HG02678 (cell line): ENCODE results near the gene HAO2.

Experiments
- ATAC-seq: cut with Tn5 transposase; IDR thresholded peaks from one replicate; pipeline ENCODE4 v1.9.1; 2021; ENCODE audit warnings: mild to moderate bottlenecking, moderate library complexity; ENCODE audit not compliant: unreplicated experiment

HAO2 gene

GRCh38 chr1:119430486-119430885 lies 61.9 kb downstream of the HAO2 start:
- ATAC-seq = no peak

DNA sequence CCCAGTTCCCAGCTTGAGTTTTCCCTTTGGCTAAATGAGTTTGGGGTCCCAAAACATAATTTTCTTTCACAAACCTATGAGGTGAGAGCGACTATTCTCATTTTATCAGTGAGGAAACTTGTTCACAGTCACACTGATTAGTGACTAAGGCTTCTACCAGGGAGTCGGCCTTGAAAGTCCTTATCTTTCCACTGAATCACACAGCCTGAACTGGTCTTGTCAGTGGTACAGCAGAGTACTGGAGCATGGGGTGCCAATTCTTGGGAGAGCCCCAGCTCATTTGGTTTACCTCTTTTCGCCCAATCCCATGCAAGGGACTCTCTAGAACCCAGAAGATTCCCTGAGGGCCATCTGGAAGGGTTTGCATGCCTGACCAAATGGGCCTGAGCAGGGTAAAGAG lies 63.3 kb downstream of the HAO2 start:
- ATAC-seq = no peak

DNA sequence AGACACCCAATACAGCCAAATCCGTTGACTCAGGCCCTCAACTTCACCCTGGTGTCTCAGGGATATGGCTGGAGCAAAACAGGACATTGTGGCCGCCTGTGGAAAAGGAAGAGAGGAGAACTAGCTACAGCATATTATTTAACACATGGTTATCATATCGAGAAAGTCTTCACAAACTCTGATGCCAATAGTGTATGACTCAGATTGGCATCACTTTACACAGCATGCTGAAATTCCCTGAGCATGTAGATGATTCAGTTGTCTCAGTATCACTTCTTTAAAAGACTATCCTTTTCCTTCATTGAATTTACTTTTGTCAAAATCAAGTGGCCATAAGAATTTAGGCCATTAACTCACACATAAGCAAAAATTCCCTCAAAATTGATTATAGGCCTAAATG lies 66.5 kb downstream of the HAO2 start:
- no peak for ATAC-seq

- ATAC-seq = no peak
Observed at GRCh38 chr1:119438761-119439160, 70.2 kb downstream of the HAO2 start.

DNA sequence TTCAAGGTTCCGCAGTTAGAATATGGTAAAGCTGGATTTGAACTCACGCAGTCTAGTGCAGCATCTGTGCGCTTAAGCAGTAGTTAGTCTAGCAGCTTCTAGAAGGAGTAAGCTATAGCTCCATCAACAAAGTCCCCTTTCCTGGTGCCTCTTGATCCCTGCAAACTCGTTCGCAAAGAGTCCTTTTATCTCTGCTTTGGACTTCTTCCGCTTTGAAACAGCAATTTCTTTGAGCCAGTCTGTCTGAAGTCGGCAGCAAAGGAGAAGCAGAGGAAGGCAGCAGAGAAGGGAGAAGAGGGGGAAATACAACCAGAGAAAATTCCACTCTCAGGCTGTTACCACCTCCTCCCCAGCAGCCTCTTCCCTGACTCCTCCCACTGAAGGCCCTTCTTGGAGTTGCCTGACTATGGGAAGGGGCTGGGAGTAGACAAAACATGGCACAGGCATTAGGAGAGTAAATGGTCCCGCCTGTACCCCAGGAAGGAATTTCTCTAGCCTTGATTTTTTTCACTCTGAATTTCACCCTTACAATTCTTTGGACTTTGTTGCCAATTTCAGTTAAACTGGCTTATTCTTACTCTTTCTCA lies 72.2 kb downstream of the HAO2 start:
- no peak for ATAC-seq

DNA sequence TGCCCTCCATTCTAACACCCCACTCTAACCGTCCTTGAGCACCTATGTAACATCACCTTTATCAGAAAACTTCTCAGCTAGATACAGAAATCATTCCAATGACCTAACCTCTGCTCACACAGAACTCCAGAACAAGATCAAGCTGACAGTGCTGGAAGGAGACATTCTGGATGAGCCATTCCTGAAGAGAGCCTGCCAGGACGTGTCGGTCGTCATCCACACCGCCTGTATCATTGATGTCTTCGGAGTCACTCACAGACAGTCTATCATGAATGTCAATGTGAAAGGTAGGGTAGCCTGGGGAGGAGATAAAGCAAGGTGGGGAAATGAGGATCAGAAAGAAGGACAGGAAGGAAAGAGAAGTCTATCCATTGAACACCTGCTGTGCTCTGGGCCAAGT lies 74.2 kb downstream of the HAO2 start:
- no peak for ATAC-seq
